ENCODE measurements around the gene PNMT.

Gene PNMT

GRCh38 chr17:39650121-39650579 lies 18.1 kb upstream of the PNMT start:
- ChIA-PET CTCF (interaction anchor here (5.3 kb wide), 1 partner anchor 27 kb away, joined by 40 read pairs; no protein-coding TSS in a partner anchor), POLR2A (no interaction called here)
- no peak for DNase-seq (ENCODE audit: extremely low spot score)
- TF ChIP-seq CTBP1 (IDR thresholded peaks at IDR 0.05; ENCODE audit: borderline replicate concordance) = no peak
- no peak for TF ChIP-seq ELF4 (IDR thresholded peaks at IDR 0.05)
- TF ChIP-seq HDGF (IDR thresholded peaks at IDR 0.05; ENCODE audit: borderline replicate concordance) = no peak
- no peak for TF ChIP-seq TARDBP (IDR thresholded peaks at IDR 0.05)
- no peak for TF ChIP-seq FOXA1 (IDR thresholded peaks at IDR 0.05)
- no peak for TF ChIP-seq FOXM1 (IDR thresholded peaks at IDR 0.05; ENCODE audit: borderline replicate concordance)
- TF ChIP-seq NFRKB (IDR thresholded peaks at IDR 0.05) = no peak
- TF ChIP-seq SUZ12 (IDR thresholded peaks at IDR 0.05) = no peak
- TF ChIP-seq BHLHE40 (IDR thresholded peaks at IDR 0.05; ENCODE audit: borderline replicate concordance) = no peak
- TF ChIP-seq SP1 (IDR thresholded peaks at IDR 0.05) = no peak
- TF ChIP-seq ARNT (IDR thresholded peaks at IDR 0.05) = no peak
- TF ChIP-seq PKNOX1 (IDR thresholded peaks at IDR 0.05) = no peak
- no peak for TF ChIP-seq FOXK2 (IDR thresholded peaks at IDR 0.05)
- no peak for TF ChIP-seq ZNF384 (IDR thresholded peaks at IDR 0.05)
- no peak for TF ChIP-seq L3MBTL2 (conservative IDR thresholded peaks at IDR 0.05)

- no peak for DNase-seq (ENCODE audit: extremely low spot score)
- no peak for TF ChIP-seq PKNOX1 (IDR thresholded peaks at IDR 0.05)
- POLR2A ChIA-PET = interaction anchor here (0.6 to 2.5 kb wide), 5 partner anchors 14 to 249 kb away, joined by 3 to 11 read pairs (median 7); partner anchors contain the start of genes ERBB2, PGAP3 and STARD3
- CTCF ChIA-PET = interaction anchor here (2.1 to 5.3 kb wide), 5 partner anchors 8 to 29 kb away, joined by 9 to 40 read pairs (median 28); partner anchors contain the start of genes STARD3 and TCAP
These were observed 16.2 kb upstream of the PNMT start for GRCh38 chr17:39651923-39652586.

GRCh38 chr17:39652587-39653315 lies 15.5 kb upstream of the PNMT start:
- CTCF ChIA-PET = interaction anchor here (0.7 to 5.3 kb wide), 10 partner anchors 9 to 117 kb away, joined by 3 to 40 read pairs (median 8); partner anchors contain the start of genes ERBB2, PGAP3, STARD3 and TCAP
- POLR2A ChIA-PET = interaction anchor here (1.8 to 2.5 kb wide), 3 partner anchors 15 to 47 kb away, joined by 7 to 11 read pairs (median 8); partner anchors contain the start of genes ERBB2, PGAP3 and STARD3
- DNase-seq (ENCODE audit: extremely low spot score) = no peak
- TF ChIP-seq PKNOX1 (IDR thresholded peaks at IDR 0.05) (no peak), ARNT (IDR thresholded peaks at IDR 0.05) (no peak), LEF1 (IDR thresholded peaks at IDR 0.05; ENCODE audit: borderline replicate concordance) (no peak), FOXK2 (IDR thresholded peaks at IDR 0.05) (no peak), ELF4 (IDR thresholded peaks at IDR 0.05) (no peak), NFRKB (IDR thresholded peaks at IDR 0.05) (no peak), FOXA1 (IDR thresholded peaks at IDR 0.05) (no peak), BHLHE40 (IDR thresholded peaks at IDR 0.05; ENCODE audit: borderline replicate concordance) (no peak), SUZ12 (IDR thresholded peaks at IDR 0.05) (no peak), HDGF (IDR thresholded peaks at IDR 0.05; ENCODE audit: borderline replicate concordance) (no peak)

- ChIA-PET CTCF (interaction anchor here (0.7 to 5.3 kb wide), 16 partner anchors 9 to 116 kb away, joined by 3 to 40 read pairs (median 7); partner anchors contain the start of genes ERBB2, PGAP3, STARD3 and TCAP), POLR2A (interaction anchor here (1.8 to 2.5 kb wide), 3 partner anchors 16 to 47 kb away, joined by 7 to 11 read pairs (median 8); partner anchors contain the start of genes ERBB2, PGAP3 and STARD3)
- DNase-seq (ENCODE audit: extremely low spot score) = no peak
- no peak for TF ChIP-seq SP1 (IDR thresholded peaks at IDR 0.05)
- TF ChIP-seq FOXK2 (IDR thresholded peaks at IDR 0.05) = no peak
- TF ChIP-seq ZNF384 (IDR thresholded peaks at IDR 0.05) = no peak
- no peak for TF ChIP-seq SUZ12 (IDR thresholded peaks at IDR 0.05)
- TF ChIP-seq L3MBTL2 (conservative IDR thresholded peaks at IDR 0.05) = no peak
- TF ChIP-seq FOXA1 (IDR thresholded peaks at IDR 0.05) = no peak
- no peak for TF ChIP-seq PKNOX1 (IDR thresholded peaks at IDR 0.05)
These were observed 15.0 kb upstream of the PNMT start for GRCh38 chr17:39653316-39653661.

- ChIA-PET CTCF (interaction anchor here (0.5 to 5.3 kb wide), 17 partner anchors 10 to 447 kb away, joined by 3 to 40 read pairs (median 7); partner anchors contain the start of genes ERBB2, PGAP3, STARD3 and TCAP), POLR2A (interaction anchor here (1.1 to 2.1 kb wide), 4 partner anchors 10 to 46 kb away, joined by 3 to 8 read pairs (median 6); partner anchors contain the start of genes ERBB2 and PGAP3)
- TF ChIP-seq ELF4 (IDR thresholded peaks at IDR 0.05) (no peak), NFRKB (IDR thresholded peaks at IDR 0.05) (no peak), SP1 (IDR thresholded peaks at IDR 0.05) (no peak), FOXK2 (IDR thresholded peaks at IDR 0.05) (no peak), FOXM1 (IDR thresholded peaks at IDR 0.05; ENCODE audit: borderline replicate concordance) (no peak)
- DNase-seq (ENCODE audit: extremely low spot score) = peak; percentile 76
These were observed 14.5 kb upstream of the PNMT start for GRCh38 chr17:39653662-39654331.
